H9 (cell line): ENCODE data around the gene PRR12. TPM values are rescaled to one million over a fixed set of nuclear protein-coding genes. Genes with fewer than 3 reads are reported as not detected.

ENCODE experiments used
- DNase-seq: peaks from one replicate; pipeline ENCODE4 v3.0.0-alpha.2; 2017
- H2AFZ ChIP-seq: one replicate; pipeline ENCODE4 v1.6.1; 2013; ENCODE audit warnings: mild to moderate bottlenecking, low read length, control low read depth, moderate library complexity
- H2AK5ac ChIP-seq: 2 replicates; pipeline ENCODE4 v1.6.1; 2013; ENCODE audit warnings: low read length, control low read depth, mixed read lengths; ENCODE audit not compliant: insufficient read length
- H2BK120ac ChIP-seq: one replicate; pipeline ENCODE4 v1.6.1; 2013; ENCODE audit warnings: low read depth, mild to moderate bottlenecking, low read length, control low read depth, inconsistent platforms; ENCODE audit not compliant: poor library complexity, severe bottlenecking
- H2BK12ac ChIP-seq: 2 replicates; pipeline ENCODE4 v1.6.1; 2013; ENCODE audit warnings: low read length, control low read depth, mixed read lengths, low read depth; ENCODE audit not compliant: insufficient read length
- H2BK15ac ChIP-seq: 2 replicates; pipeline ENCODE4 v1.6.1; 2013; ENCODE audit warnings: low read depth, low read length, control low read depth
- H2BK20ac ChIP-seq: one replicate; pipeline ENCODE4 v1.6.1; 2013; ENCODE audit warnings: low read depth, mild to moderate bottlenecking, low read length, control low read depth, inconsistent platforms; ENCODE audit not compliant: poor library complexity, severe bottlenecking
- H2BK5ac ChIP-seq: 2 replicates; pipeline ENCODE4 v1.6.1; 2013; ENCODE audit warnings: low read length, control low read depth, mixed read lengths; ENCODE audit not compliant: insufficient read length
- H3K14ac ChIP-seq: 2 replicates; pipeline ENCODE4 v1.6.1; 2013; ENCODE audit warnings: low read length, control low read depth; ENCODE audit not compliant: insufficient read depth
- H3K18ac ChIP-seq: 2 replicates; pipeline ENCODE4 v1.6.1; 2013; ENCODE audit warnings: low read depth, mild to moderate bottlenecking, mixed read lengths, low read length, control low read depth; ENCODE audit not compliant: insufficient read length
- H3K23ac ChIP-seq: 2 replicates; pipeline ENCODE4 v1.6.1; 2013; ENCODE audit warnings: low read length, control low read depth, mixed read lengths, low read depth; ENCODE audit not compliant: insufficient read length
- H3K23me2 ChIP-seq: 2 replicates; pipeline ENCODE4 v1.6.1; 2013; ENCODE audit warnings: low read depth, mild to moderate bottlenecking, mixed read lengths, low read length, control low read depth; ENCODE audit not compliant: insufficient read length, poor library complexity, severe bottlenecking
- H3K27ac ChIP-seq: 2 replicates; pipeline ENCODE4 v1.5.1; 2013; ENCODE audit warnings: low read length, control low read depth, mixed read lengths, low read depth; ENCODE audit not compliant: insufficient read length
- H3K27me3 ChIP-seq: 2 replicates; pipeline ENCODE4 v1.6.1; 2013; ENCODE audit warnings: low read length, control low read depth, inconsistent platforms; ENCODE audit not compliant: insufficient read depth
- H3K4ac ChIP-seq: 2 replicates; pipeline ENCODE4 v1.6.1; 2013; ENCODE audit warnings: low read depth, mild to moderate bottlenecking, control low read depth, inconsistent platforms, low read length, moderate library complexity
- H3K4me1 ChIP-seq: 2 replicates; pipeline ENCODE4 v1.6.1; 2013; ENCODE audit warnings: low read length, control low read depth, inconsistent platforms; ENCODE audit not compliant: insufficient read depth
- H3K4me2 ChIP-seq: 2 replicates; pipeline ENCODE4 v1.6.1; 2013; ENCODE audit warnings: low read length, control low read depth, mixed read lengths; ENCODE audit not compliant: insufficient read length, insufficient read depth
- H3K56ac ChIP-seq: 2 replicates; pipeline ENCODE4 v1.6.1; 2013; ENCODE audit warnings: low read depth, mild to moderate bottlenecking, mixed read lengths, low read length, control low read depth; ENCODE audit not compliant: insufficient read length
- H3K79me1 ChIP-seq: 2 replicates; pipeline ENCODE4 v1.6.1; 2013; ENCODE audit warnings: low read depth, mild to moderate bottlenecking, moderate library complexity, low read length, control low read depth, inconsistent platforms; ENCODE audit not compliant: insufficient read depth, poor library complexity, severe bottlenecking
- H3K79me2 ChIP-seq: 2 replicates; pipeline ENCODE4 v1.6.1; 2013; ENCODE audit warnings: low read length, control low read depth, inconsistent platforms; ENCODE audit not compliant: insufficient read depth
- H3K9ac ChIP-seq: 2 replicates; pipeline ENCODE4 v1.6.1; 2013; ENCODE audit warnings: low read length, control low read depth, mixed read lengths; ENCODE audit not compliant: insufficient read length; ENCODE audit errors: extremely low read depth
- H3K9me3 ChIP-seq: one replicate; pipeline ENCODE4 v1.6.1; 2013; ENCODE audit warnings: low read depth, low read length, inconsistent platforms; ENCODE audit not compliant: control insufficient read depth
- H3T11ph ChIP-seq: one replicate; pipeline ENCODE4 v1.6.1; 2013; ENCODE audit warnings: mild to moderate bottlenecking, low read length, control low read depth, inconsistent platforms
- H4K20me1 ChIP-seq: one replicate; pipeline ENCODE4 v1.6.1; 2013; ENCODE audit not compliant: control insufficient read depth, insufficient read length, insufficient read depth
- H4K5ac ChIP-seq: 2 replicates; pipeline ENCODE4 v1.6.1; 2013; ENCODE audit warnings: low read depth, mild to moderate bottlenecking, mixed read lengths, low read length, control low read depth; ENCODE audit not compliant: insufficient read length
- H4K8ac ChIP-seq: replicated peaks from 2 replicates; pipeline ENCODE4 v1.6.1; 2013; ENCODE audit warnings: low read length, control low read depth, mixed read lengths, low read depth; ENCODE audit not compliant: insufficient read length
- H4K91ac ChIP-seq: 2 replicates; pipeline ENCODE4 v1.6.1; 2013; ENCODE audit warnings: low read depth, mild to moderate bottlenecking, moderate library complexity, mixed read lengths, low read length, control low read depth; ENCODE audit not compliant: insufficient read length
- H3K27ac Mint-ChIP-seq, 3 experiments: 2 replicates in 2 of 3; 3 replicates in 1 of 3; pipeline ENCODE4 v1.8.0; 2020 to 2021; ENCODE audit warnings: mixed read lengths in 3 of 3, mild to moderate bottlenecking in 1 of 3, moderate library complexity in 1 of 3
- H3K27me3 Mint-ChIP-seq: 2 replicates; pipeline ENCODE4 v1.8.0; 2021; ENCODE audit warnings: low read depth, mild to moderate bottlenecking, moderate library complexity, mixed read lengths
- H3K36me3 Mint-ChIP-seq, 3 experiments: 2 replicates in 2 of 3; 3 replicates in 1 of 3; pipeline ENCODE4 v1.8.0; 2020 to 2021; ENCODE audit warnings: low read depth in 3 of 3, mixed read lengths in 3 of 3; ENCODE audit not compliant: insufficient read depth in 1 of 3
- H3K4me1 Mint-ChIP-seq, 2 experiments: 2 replicates each; pipeline ENCODE4 v1.8.0; 2020; ENCODE audit warnings: mixed read lengths in 2 of 2
- H3K4me3 Mint-ChIP-seq, 2 experiments: 2 replicates in 1 of 2; 3 replicates in 1 of 2; pipeline ENCODE4 v1.8.0; 2020 to 2021; ENCODE audit warnings: mild to moderate bottlenecking in 2 of 2, mixed read lengths in 2 of 2, moderate library complexity in 1 of 2
- H3K9me3 Mint-ChIP-seq, 2 experiments: 2 replicates in 1 of 2; 3 replicates in 1 of 2; pipeline ENCODE4 v1.8.0; 2020; ENCODE audit warnings: mild to moderate bottlenecking in 2 of 2, mixed read lengths in 2 of 2, moderate library complexity in 1 of 2
- CTCF ChIP-seq: fragments of 200-600 bp; sonication (generic); conservative IDR thresholded peaks from 3 replicates; pipeline ENCODE4 v1.8.0; 2021; ENCODE audit warnings: antibody characterized with exemption, mild to moderate bottlenecking
- WGBS: extraction: QIAGEN DNeasy Blood & Tissue Kit; methylation state at CpG from one replicate; pipeline ENCODE4 v1.1.7; 2013; ENCODE audit warnings: missing lambda C conversion rate, low lambda C conversion rate, mixed read lengths; ENCODE audit not compliant: insufficient read length; ENCODE audit errors: extremely low coverage; 5-methylcytosine and 5-hydroxymethylcytosine counted together
- total RNA-seq: library from RNA; stranded (reverse); gene quantifications from 2 replicates; pipeline ENCODE4 v1.2.1, GENCODE V29; 2021

The PRR12 gene
- total RNA-seq, 1 experiment from 2014 or later, result 65.9 TPM

- H3K79me2 ChIP-seq, result peaks cover 3% of the 10 kb centered on the region; the same call in 1 of the 2 replicates
- no peak for TF ChIP-seq CTCF
- no peaks in the 10 kb centered on the region for H3K27me3 ChIP-seq
- no peak overlapping the region for H3K14ac ChIP-seq
- no peak overlapping the region for H3K4ac ChIP-seq
- H3K79me1 ChIP-seq, result no peaks in the 10 kb centered on the region
- Mint-ChIP-seq H3K4me1 (peaks cover 17 to 20% of the 10 kb centered on the region in 2 experiments), H3K9me3 (no peaks in the 10 kb centered on the region), H3K27ac (no peak overlapping the region), H3K36me3 (peaks cover 2 to 20% (median 12%) of the 10 kb centered on the region in 3 experiments; a peak in 5 of 7 replicates), H3K4me3 (no peak overlapping the region), H3K27me3 (no peaks in the 10 kb centered on the region)
- H3T11ph ChIP-seq, result no peak overlapping the region
- DNase-seq, result no peak
- H3K23ac ChIP-seq, result no peak overlapping the region
- H3K4me1 ChIP-seq, result no peaks in the 10 kb centered on the region
- no peak overlapping the region for H4K5ac ChIP-seq
- no peaks in the 10 kb centered on the region for H3K9me3 ChIP-seq
- H3K27ac ChIP-seq, result no peak overlapping the region
- no peak overlapping the region for H4K91ac ChIP-seq
- no peak overlapping the region for H3K9ac ChIP-seq
- no peaks in the 10 kb centered on the region for H4K20me1 ChIP-seq
- no peak overlapping the region for H2BK120ac ChIP-seq
- H2BK12ac ChIP-seq, result no peak overlapping the region
- no peak overlapping the region for H2BK20ac ChIP-seq
- H4K8ac ChIP-seq, result no peak overlapping the region
- no peak overlapping the region for H2AFZ ChIP-seq
- H2BK5ac ChIP-seq, result no peak overlapping the region
- H3K23me2 ChIP-seq, result no peaks in the 10 kb centered on the region
- H2BK15ac ChIP-seq, result no peak overlapping the region
- H2AK5ac ChIP-seq, result no peak overlapping the region
- H3K56ac ChIP-seq, result no peak overlapping the region
- WGBS, result no CpG with 5 or more reads among the region's 2 CpGs
- no peak overlapping the region for H3K4me2 ChIP-seq
- H3K18ac ChIP-seq, result no peak overlapping the region
These were observed 16.7 kb upstream of the PRR12 start for GRCh38 chr19:49574206-49574755.
